ENCODE measurements around the gene SLC35F2.
"Not testable (repeated sequence)": the region's sequence is repeated elsewhere in the genome, so short reads cannot be mapped to it uniquely, and the experiment has no call there.

SLC35F2 gene

GRCh38 chr11:107858217-107859070 lies at the start of gene SLC35F2:
Gene SLC35F2, minus strand, starts transcription at chr11:107858787. Its CDS starts 20 bp downstream, at chr11:107858767.
- DNase-seq (ENCODE audit: low spot score) = peak; percentile 63

GRCh38 chr11:107908211-107908610 lies 49.6 kb upstream of the SLC35F2 start:
- DNase-seq (ENCODE audit: low spot score) = no peak

GRCh38 chr11:107898270-107898669 lies 39.7 kb upstream of the SLC35F2 start:
- peak; percentile 14 for DNase-seq (ENCODE audit: low spot score)

GRCh38 chr11:107882095-107882820 lies 23.7 kb upstream of the SLC35F2 start:
- DNase-seq (ENCODE audit: low spot score) = no peak

GRCh38 chr11:107881471-107881870 lies 22.9 kb upstream of the SLC35F2 start:
- DNase-seq (ENCODE audit: low spot score) = not testable (repeated sequence)

- DNase-seq (ENCODE audit: low spot score) = no peak
Observed at GRCh38 chr11:107876141-107876540, 17.6 kb upstream of the SLC35F2 start.

- DNase-seq (ENCODE audit: low spot score) = no peak
Observed at GRCh38 chr11:107864591-107864990, 6.0 kb upstream of the SLC35F2 start.

GRCh38 chr11:107860688-107861087 lies 2.1 kb upstream of the SLC35F2 start:
- DNase-seq (ENCODE audit: low spot score) = no peak

- not testable (repeated sequence) for DNase-seq (ENCODE audit: low spot score)
Observed at GRCh38 chr11:107860240-107860620, 1.6 kb upstream of the SLC35F2 start.

- peak; percentile 9 for DNase-seq (ENCODE audit: low spot score)
Observed at GRCh38 chr11:107859459-107860239, 1.1 kb upstream of the SLC35F2 start.

GRCh38 chr11:107857550-107858216 lies 904 bp downstream of the SLC35F2 start:
- DNase-seq (ENCODE audit: low spot score) = no peak

GRCh38 chr11:107856981-107857517 lies 1.5 kb downstream of the SLC35F2 start:
- DNase-seq (ENCODE audit: low spot score) = no peak

GRCh38 chr11:107856180-107856980 lies 2.2 kb downstream of the SLC35F2 start:
- DNase-seq (ENCODE audit: low spot score) = no peak

GRCh38 chr11:107853070-107853469 lies 5.5 kb downstream of the SLC35F2 start:
- DNase-seq (ENCODE audit: low spot score) = no peak

- DNase-seq (ENCODE audit: low spot score) = no peak
Observed at GRCh38 chr11:107851704-107852310, 6.8 kb downstream of the SLC35F2 start.

- no peak for DNase-seq (ENCODE audit: low spot score)
Observed at GRCh38 chr11:107849790-107850189, 8.8 kb downstream of the SLC35F2 start.

- DNase-seq (ENCODE audit: low spot score) = no peak
Observed at GRCh38 chr11:107848345-107848744, 10.2 kb downstream of the SLC35F2 start.

GRCh38 chr11:107847184-107847583 lies 11.4 kb downstream of the SLC35F2 start:
- DNase-seq (ENCODE audit: low spot score) = no peak

- no peak for DNase-seq (ENCODE audit: low spot score)
Observed at GRCh38 chr11:107844041-107844440, 14.5 kb downstream of the SLC35F2 start.

GRCh38 chr11:107842412-107843100 lies 16.0 kb downstream of the SLC35F2 start:
- no peak for DNase-seq (ENCODE audit: low spot score)

All from CD4-positive, alpha-beta T cell treated with Interleukin-6 at 100 ng/mL for 8 hours (primary cell).